ENCODE data around the gene NAB1. TPM values are rescaled to one million over a fixed set of nuclear protein-coding genes. Genes with fewer than 3 reads are reported as not detected.

The NAB1 gene
- total and polyA plus RNA-seq, 4 donors: 35.8 to 88.1 (median 56.5) TPM

DNA sequence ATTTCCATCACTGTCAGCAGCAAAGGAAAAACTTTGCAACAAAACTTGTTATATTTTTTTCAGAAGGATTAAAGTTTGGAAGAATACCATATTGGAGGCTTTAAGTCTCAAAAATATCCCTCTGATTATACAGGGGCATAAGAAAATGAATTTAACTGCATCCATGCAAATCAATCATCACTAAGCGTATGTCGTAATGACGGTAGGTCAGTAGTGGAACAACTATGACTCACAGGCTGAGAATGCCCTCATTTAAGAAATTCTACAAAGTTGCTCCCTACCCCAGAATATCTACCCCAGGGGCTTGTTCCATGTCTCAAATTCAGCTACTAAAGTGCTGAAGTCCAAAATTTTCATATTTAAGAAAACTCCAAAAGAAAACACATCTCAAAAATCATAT is 12.5 kb upstream of the NAB1 start:
- no peak for DNase-seq (ENCODE audit: low read depth in 4 of 6, low spot score in 6 of 6)
- H3K9me3 ChIP-seq (ENCODE audit: control insufficient read depth, insufficient read depth, low read length): no peaks in the 10 kb centered on the region
- H3K27me3 ChIP-seq (ENCODE audit: control insufficient read depth, insufficient read depth, low read length): no peaks in the 10 kb centered on the region
- H3K4me1 ChIP-seq (ENCODE audit: control insufficient read depth, insufficient read depth, low read length): peaks cover 11% of the 10 kb centered on the region
- no peak overlapping the region for H3K4me3 ChIP-seq (ENCODE audit: low read depth, low read length)
- 100% methylated on average over 3 of the region's 3 CpGs for WGBS (ENCODE audit: insufficient coverage)
- no peaks in the 10 kb centered on the region for H3K36me3 ChIP-seq (ENCODE audit: control insufficient read depth, insufficient read depth, low read length)
- H3K27ac ChIP-seq (ENCODE audit: low read depth, low read length): no peak overlapping the region

DNA sequence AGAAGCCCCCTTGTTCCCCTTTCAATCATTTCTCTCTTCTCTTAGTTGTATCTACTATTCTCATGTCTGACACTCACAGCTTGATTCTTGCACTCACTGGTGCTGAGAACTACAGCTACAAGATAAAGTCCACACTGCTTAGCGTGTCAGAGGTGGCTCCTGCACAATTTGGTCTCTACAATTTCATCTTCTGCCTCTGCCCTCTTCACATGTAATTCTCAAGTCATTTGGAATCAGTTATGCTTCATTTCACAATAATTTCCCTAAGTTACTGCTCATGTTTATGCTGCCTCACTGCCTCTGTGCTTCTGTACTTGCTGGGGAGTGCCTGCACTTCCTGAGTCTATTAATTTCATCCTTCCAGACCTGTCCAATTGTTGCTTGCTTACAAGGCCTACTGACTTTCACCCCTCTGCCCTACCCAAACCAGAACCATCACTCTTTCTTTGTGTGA is 11.6 kb upstream of the NAB1 start:
- no peaks in the 10 kb centered on the region for H3K27me3 ChIP-seq (ENCODE audit: control insufficient read depth, insufficient read depth, low read length)
- 40% methylated on average over 1 of the region's 1 CpG for WGBS (ENCODE audit: insufficient coverage)
- H3K4me3 ChIP-seq (ENCODE audit: low read depth, low read length): no peak overlapping the region
- peaks cover 11% of the 10 kb centered on the region for H3K4me1 ChIP-seq (ENCODE audit: control insufficient read depth, insufficient read depth, low read length)
- peak overlapping the region; percentile 8 for H3K27ac ChIP-seq (ENCODE audit: low read depth, low read length)
- H3K36me3 ChIP-seq (ENCODE audit: control insufficient read depth, insufficient read depth, low read length): no peaks in the 10 kb centered on the region
- H3K9me3 ChIP-seq (ENCODE audit: control insufficient read depth, insufficient read depth, low read length): no peaks in the 10 kb centered on the region
- DNase-seq (ENCODE audit: low read depth in 4 of 6, low spot score in 6 of 6): peak in 1 of 6 donors; percentile 18

DNA sequence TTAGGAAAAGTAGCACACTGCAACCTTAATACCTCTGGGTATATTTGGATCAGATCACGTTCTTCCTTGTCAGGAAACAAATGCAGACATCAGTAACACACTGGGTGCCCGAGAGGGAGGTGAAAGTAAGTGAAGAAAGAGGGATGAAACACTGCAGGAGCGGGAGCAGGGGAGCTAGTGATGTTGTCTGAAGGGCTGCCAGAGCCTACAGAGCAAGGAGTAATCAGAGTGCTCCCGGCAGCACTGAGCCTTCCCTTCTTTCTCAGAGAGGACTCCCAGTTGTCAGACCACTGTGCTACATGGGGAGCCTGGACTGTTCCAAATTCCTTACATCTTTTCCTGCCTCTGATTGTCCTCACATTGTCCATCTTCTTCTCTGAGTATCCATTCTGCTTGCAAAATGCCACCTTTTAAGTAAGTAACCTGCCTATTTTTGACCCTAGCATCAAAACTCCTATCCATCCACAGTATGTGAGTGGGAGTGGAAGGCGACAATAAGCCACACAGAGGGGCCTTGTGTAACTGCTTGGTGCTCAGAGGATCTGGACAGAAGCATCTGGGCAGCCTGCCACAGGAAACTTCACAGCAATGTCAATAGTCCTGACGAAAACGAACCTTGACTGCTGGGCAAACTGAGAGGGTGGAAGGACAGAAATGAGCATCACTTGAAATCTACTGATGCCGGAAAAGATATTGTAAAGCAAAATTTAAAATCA is 10.8 kb upstream of the NAB1 start:
- peak overlapping the region; percentile 8 for H3K27ac ChIP-seq (ENCODE audit: low read depth, low read length)
- H3K36me3 ChIP-seq (ENCODE audit: control insufficient read depth, insufficient read depth, low read length): no peaks in the 10 kb centered on the region
- peaks cover 11% of the 10 kb centered on the region for H3K4me1 ChIP-seq (ENCODE audit: control insufficient read depth, insufficient read depth, low read length)
- H3K27me3 ChIP-seq (ENCODE audit: control insufficient read depth, insufficient read depth, low read length): no peaks in the 10 kb centered on the region
- H3K9me3 ChIP-seq (ENCODE audit: control insufficient read depth, insufficient read depth, low read length): no peaks in the 10 kb centered on the region
- WGBS (ENCODE audit: insufficient coverage): 37% methylated on average over 2 of the region's 8 CpGs
- no peak overlapping the region for H3K4me3 ChIP-seq (ENCODE audit: low read depth, low read length)
- peak in 3 of 6 donors; percentile 46 to 74 (median 54) for DNase-seq (ENCODE audit: low read depth in 4 of 6, low spot score in 6 of 6)

DNA sequence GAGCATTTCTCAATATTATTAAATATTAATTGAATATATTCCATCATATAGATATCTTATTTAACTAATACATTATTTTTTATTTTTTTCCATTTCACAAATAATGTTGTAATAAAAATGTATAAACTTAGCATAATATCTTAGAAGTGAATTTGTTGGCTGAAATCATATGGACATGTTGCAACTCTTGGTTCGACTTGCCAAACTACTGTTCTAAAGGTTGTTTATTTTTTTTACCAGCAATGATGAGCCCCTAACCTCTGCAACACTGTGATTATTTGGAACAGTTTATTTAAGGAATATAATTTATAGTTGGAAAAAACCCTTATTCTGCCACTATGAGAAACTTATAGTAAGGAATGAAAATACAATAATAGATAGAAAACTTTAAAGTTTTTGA is 8.8 kb upstream of the NAB1 start:
- no peak for DNase-seq (ENCODE audit: low read depth in 4 of 6, low spot score in 6 of 6)
- WGBS (ENCODE audit: insufficient coverage): no CpG with 5 or more reads among the region's 1 CpG
- Histone ChIP-seq H3K4me3 (ENCODE audit: low read depth, low read length) (no peak overlapping the region), H3K9me3 (ENCODE audit: control insufficient read depth, insufficient read depth, low read length) (no peaks in the 10 kb centered on the region), H3K36me3 (ENCODE audit: control insufficient read depth, insufficient read depth, low read length) (no peaks in the 10 kb centered on the region), H3K27ac (ENCODE audit: low read depth, low read length) (no peak overlapping the region), H3K4me1 (ENCODE audit: control insufficient read depth, insufficient read depth, low read length) (peaks cover 11% of the 10 kb centered on the region), H3K27me3 (ENCODE audit: control insufficient read depth, insufficient read depth, low read length) (no peaks in the 10 kb centered on the region)

DNA sequence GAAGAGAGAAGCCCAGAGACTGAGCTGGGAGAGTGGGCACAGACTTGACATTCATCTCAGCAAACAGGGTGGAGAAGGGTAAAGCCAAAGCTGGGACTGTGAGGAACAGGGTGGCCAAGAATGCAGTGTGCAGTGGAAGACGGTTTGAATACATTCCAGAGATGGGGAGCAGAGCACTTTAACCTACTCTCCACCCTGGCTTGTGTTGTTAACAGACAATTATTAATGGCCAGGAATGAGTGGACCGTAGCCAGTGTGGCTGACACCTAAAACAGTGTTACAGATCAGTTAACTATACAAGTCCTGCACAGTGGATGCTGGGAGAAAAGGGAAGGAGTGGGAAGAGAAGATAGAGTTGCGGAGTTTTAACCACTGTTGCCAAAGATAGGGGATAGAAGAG is 7.4 kb upstream of the NAB1 start:
- Histone ChIP-seq H3K36me3 (ENCODE audit: control insufficient read depth, insufficient read depth, low read length) (no peaks in the 10 kb centered on the region), H3K9me3 (ENCODE audit: control insufficient read depth, insufficient read depth, low read length) (no peaks in the 10 kb centered on the region), H3K27ac (ENCODE audit: low read depth, low read length) (no peak overlapping the region), H3K4me3 (ENCODE audit: low read depth, low read length) (no peak overlapping the region), H3K27me3 (ENCODE audit: control insufficient read depth, insufficient read depth, low read length) (no peaks in the 10 kb centered on the region), H3K4me1 (ENCODE audit: control insufficient read depth, insufficient read depth, low read length) (peaks cover 11% of the 10 kb centered on the region)
- WGBS (ENCODE audit: insufficient coverage): no CpG with 5 or more reads among the region's 3 CpGs
- no peak for DNase-seq (ENCODE audit: low read depth in 4 of 6, low spot score in 6 of 6)

DNA sequence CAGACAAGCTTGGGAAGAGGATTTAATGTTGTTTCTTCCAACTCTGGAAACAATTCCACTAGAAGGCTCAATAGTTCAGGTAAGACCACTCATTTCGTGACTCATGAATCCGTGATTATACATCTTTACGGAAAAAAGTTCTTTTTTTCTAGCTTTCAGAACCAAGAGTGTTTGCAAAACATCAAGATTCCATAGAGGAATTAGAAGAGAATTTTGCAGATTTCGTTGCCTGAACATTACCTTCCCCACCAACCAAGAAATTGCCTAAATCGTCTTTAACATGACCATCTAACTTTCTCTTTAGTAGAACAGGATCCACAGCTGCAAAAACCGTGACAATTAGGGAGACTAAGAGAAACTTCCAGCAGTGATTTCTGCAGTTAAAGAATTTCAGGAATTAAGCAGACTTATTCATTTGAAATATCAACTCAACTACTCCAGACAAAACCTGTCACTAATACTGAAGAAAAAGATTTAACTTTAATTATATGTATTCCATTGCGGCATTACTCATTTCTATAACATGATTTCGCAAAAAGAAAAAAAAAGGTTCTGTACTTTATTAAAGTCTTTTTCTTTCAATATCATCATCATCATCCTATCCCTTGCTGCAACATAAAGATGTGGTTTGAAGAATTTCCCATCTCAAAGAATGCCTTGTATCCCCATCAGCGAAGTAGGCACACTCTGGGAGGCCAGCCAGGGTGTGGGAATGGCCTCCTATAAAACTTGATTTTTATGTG is 1.9 kb upstream of the NAB1 start:
- no CpG with 5 or more reads among the region's 9 CpGs for WGBS (ENCODE audit: insufficient coverage)
- H3K27ac ChIP-seq (ENCODE audit: low read depth, low read length): no peak overlapping the region
- no peaks in the 10 kb centered on the region for H3K36me3 ChIP-seq (ENCODE audit: control insufficient read depth, insufficient read depth, low read length)
- H3K4me3 ChIP-seq (ENCODE audit: low read depth, low read length): no peak overlapping the region
- DNase-seq (ENCODE audit: low read depth in 4 of 6, low spot score in 6 of 6): peak in 1 of 6 donors; percentile 20
- no peaks in the 10 kb centered on the region for H3K9me3 ChIP-seq (ENCODE audit: control insufficient read depth, insufficient read depth, low read length)
- H3K4me1 ChIP-seq (ENCODE audit: control insufficient read depth, insufficient read depth, low read length): peaks cover 10% of the 10 kb centered on the region
- H3K27me3 ChIP-seq (ENCODE audit: control insufficient read depth, insufficient read depth, low read length): no peaks in the 10 kb centered on the region

DNA sequence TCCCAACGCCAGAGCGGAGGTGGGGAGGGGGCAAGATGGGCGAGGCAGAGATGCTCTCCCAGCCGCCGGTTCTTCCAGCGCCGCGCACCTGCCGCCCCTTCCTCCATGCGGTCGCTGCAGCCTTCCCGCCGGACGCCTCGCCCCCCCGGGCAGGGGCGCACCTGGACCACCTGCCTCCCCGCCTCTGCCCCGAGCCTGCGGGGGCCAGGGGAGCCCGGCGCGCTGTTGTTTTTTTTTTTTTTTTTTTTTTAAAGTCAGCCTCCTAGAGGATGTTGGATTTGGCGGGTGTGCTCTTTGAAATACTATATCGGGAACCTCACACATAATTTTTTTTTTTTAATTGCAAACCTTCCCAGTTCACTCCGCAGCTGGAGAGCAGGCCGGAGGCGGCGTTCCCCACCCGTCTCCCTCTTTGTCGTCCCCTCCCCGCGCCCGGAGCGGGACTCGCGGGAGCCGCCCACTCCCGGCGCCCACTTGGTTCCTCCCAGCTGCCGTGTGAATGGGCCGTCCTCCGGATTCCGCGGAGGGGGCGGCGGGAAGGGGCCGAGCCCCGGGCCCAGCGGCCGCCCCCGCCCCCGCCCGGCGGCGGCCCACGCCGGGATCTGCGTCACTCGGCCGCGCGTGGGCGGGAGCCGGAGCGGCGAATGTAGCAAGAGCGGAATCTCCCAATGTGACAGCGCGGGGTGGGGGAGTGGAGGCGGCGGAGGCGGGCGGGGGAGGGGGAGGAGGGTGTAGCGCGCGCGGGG is 421 bp upstream of the NAB1 start:
- no peaks in the 10 kb centered on the region for H3K27me3 ChIP-seq (ENCODE audit: control insufficient read depth, insufficient read depth, low read length)
- 0% methylated on average over 49 of the region's 78 CpGs for WGBS (ENCODE audit: insufficient coverage)
- DNase-seq (ENCODE audit: low read depth in 4 of 6, low spot score in 6 of 6): peak in 5 of 6 donors; percentile 72 to 95 (median 83)
- H3K36me3 ChIP-seq (ENCODE audit: control insufficient read depth, insufficient read depth, low read length): no peaks in the 10 kb centered on the region
- peaks cover 10% of the 10 kb centered on the region for H3K4me1 ChIP-seq (ENCODE audit: control insufficient read depth, insufficient read depth, low read length)
- H3K9me3 ChIP-seq (ENCODE audit: control insufficient read depth, insufficient read depth, low read length): no peaks in the 10 kb centered on the region
- peak overlapping the region; percentile 85 for H3K27ac ChIP-seq (ENCODE audit: low read depth, low read length)
- H3K4me3 ChIP-seq (ENCODE audit: low read depth, low read length): peak overlapping the region; percentile 72

DNA sequence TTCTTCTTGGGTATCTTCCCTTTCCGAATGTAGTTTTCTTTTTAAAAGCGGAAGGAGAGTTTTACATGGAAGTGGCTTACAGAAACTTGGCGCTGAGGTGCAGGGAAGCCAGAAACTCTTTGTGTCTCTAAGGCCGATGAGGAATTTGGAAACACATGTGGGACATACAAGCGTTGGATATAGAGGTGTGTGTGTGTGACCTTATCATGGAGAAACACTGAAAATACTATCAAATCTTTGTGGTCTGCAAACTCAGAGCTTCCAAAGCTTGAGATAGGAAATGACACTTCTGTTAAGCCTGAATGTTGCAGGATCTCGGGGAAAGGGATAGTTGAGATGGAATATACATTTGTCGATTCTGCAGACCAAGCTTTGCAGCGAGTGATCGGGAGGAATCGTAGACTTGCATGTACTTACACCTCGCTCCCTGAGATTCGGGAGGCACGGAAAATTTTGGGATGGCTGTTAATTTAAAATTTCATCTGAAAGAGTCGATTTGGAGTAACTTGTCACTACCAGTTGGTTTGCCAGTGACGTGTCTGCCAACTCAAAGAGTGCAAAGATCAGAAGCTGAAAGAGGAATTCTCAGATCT is 1.0 kb downstream of the NAB1 start:
- WGBS (ENCODE audit: insufficient coverage): 0% methylated on average over 14 of the region's 15 CpGs
- H3K9me3 ChIP-seq (ENCODE audit: control insufficient read depth, insufficient read depth, low read length): no peaks in the 10 kb centered on the region
- H3K27me3 ChIP-seq (ENCODE audit: control insufficient read depth, insufficient read depth, low read length): no peaks in the 10 kb centered on the region
- peak in 2 of 6 donors; percentile 70 to 73 for DNase-seq (ENCODE audit: low read depth in 4 of 6, low spot score in 6 of 6)
- H3K4me1 ChIP-seq (ENCODE audit: control insufficient read depth, insufficient read depth, low read length): peaks cover 15% of the 10 kb centered on the region
- H3K27ac ChIP-seq (ENCODE audit: low read depth, low read length): peak overlapping the region; percentile 93
- peak overlapping the region; percentile 84 for H3K4me3 ChIP-seq (ENCODE audit: low read depth, low read length)
- no peaks in the 10 kb centered on the region for H3K36me3 ChIP-seq (ENCODE audit: control insufficient read depth, insufficient read depth, low read length)

DNA sequence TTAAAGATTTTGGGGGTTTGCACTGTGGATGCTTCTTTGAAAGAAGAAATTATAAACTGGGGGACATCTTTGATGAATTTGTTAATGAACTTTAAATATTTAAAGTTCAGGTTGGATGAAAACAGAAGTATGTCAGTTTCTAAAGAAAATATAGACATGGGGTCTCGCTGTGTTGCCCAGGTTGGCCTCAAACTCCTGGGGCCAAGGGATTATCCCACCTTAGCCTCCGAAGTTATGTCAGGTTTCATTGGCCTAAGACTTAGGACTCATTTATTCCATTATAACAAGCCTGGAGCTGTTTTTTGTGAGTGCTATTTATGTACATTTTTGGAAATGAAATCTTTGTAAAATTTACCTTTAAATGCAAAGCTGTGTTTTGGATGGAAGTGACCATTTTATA is 2.5 kb downstream of the NAB1 start:
- WGBS (ENCODE audit: insufficient coverage): no CpG with 5 or more reads among the region's 2 CpGs
- Histone ChIP-seq H3K27ac (ENCODE audit: low read depth, low read length) (no peak overlapping the region), H3K4me3 (ENCODE audit: low read depth, low read length) (no peak overlapping the region), H3K9me3 (ENCODE audit: control insufficient read depth, insufficient read depth, low read length) (no peaks in the 10 kb centered on the region), H3K4me1 (ENCODE audit: control insufficient read depth, insufficient read depth, low read length) (peaks cover 15% of the 10 kb centered on the region), H3K27me3 (ENCODE audit: control insufficient read depth, insufficient read depth, low read length) (no peaks in the 10 kb centered on the region), H3K36me3 (ENCODE audit: control insufficient read depth, insufficient read depth, low read length) (no peaks in the 10 kb centered on the region)
- DNase-seq (ENCODE audit: low read depth in 4 of 6, low spot score in 6 of 6): no peak

Measured in spinal cord (tissue), 10 donors.